Esophagus squamous epithelium (tissue), 5 donors: Measurements from ENCODE around the gene MAT1A. TPM values are rescaled to one million over a fixed set of nuclear protein-coding genes. Genes with fewer than 3 reads are reported as not detected.

Experiments used
- DNase-seq: peaks from one replicate; lab custom pipeline; 2025; lab: John Stamatoyannopoulos, UW
- H3K27ac ChIP-seq, 4 donors: fragments of 200-600 bp; sonication (generic); one replicate each; pipeline ENCODE4 v1.5.1; 2016 to 2019; ENCODE audit warnings: mild to moderate bottlenecking in 1 of 4
- H3K27me3 ChIP-seq, 4 donors: fragments of 200-600 bp; sonication (generic); 1 replicate in 3 of 4; 2 replicates in 1 of 4; pipeline versions ENCODE4 v1.5.1 to v1.6.0; 2017 to 2021; ENCODE audit warnings: antibody characterized with exemption in 1 of 4
- H3K36me3 ChIP-seq, 3 donors: fragments of 200-600 bp; sonication (generic); one replicate each; pipeline ENCODE4 v1.5.1; 2016 to 2019
- H3K4me1 ChIP-seq, 3 donors: fragments of 200-600 bp; sonication (generic); one replicate each; pipeline ENCODE4 v1.5.1; 2017 to 2019
- H3K4me3 ChIP-seq, 4 donors: fragments of 200-600 bp; sonication (generic); 1 replicate in 3 of 4; 2 replicates in 1 of 4; pipeline ENCODE4 v1.5.1; 2016 to 2019; ENCODE audit warnings: mild to moderate bottlenecking in 2 of 4, moderate library complexity in 1 of 4
- H3K9me3 ChIP-seq, 3 donors: fragments of 200-600 bp; sonication (generic); one replicate each; pipeline ENCODE4 v1.5.1; 2016 to 2019
- POLR2A ChIP-seq, 4 donors: fragments of 450-650 bp; IDR thresholded peaks; one replicate each; pipeline ENCODE4 v1.6.1; 2017; ENCODE audit warnings: antibody characterized with exemption in 4 of 4, mild to moderate bottlenecking in 4 of 4, moderate library complexity in 3 of 4
- WGBS, 2 donors: methylation state at CpG; one replicate each; pipeline ENCODE4 v1.1.5; 2018; 5-methylcytosine and 5-hydroxymethylcytosine counted together
- intact Hi-C: fragments of 100-400 bp; cut with DNase I; formaldehyde crosslinking; loops from one replicate; pipeline ENCODE4 v1.15.0; 2022
- total RNA-seq, 4 donors: library from RNA; depleted of rRNA; stranded (reverse); fragments of >200 nt; gene quantifications; one replicate each; pipeline ENCODE4 v1.1.0, GENCODE V29; 2016
- TF ChIP-seq, protein P1 (sequence below), 6 experiments: fragments of 450-650 bp in 4 of 6; fragments of 200-600 bp in 2 of 6; sonication (generic) in 2 of 6; IDR thresholded peaks; one replicate each; pipeline ENCODE4 v1.5.1; 2016 to 2019; ENCODE audit warnings: antibody characterized with exemption in 6 of 6, mild to moderate bottlenecking in 4 of 6, moderate library complexity in 4 of 6
- donor health status: DM: yes; HTN: yes; CAD: no.

Gene MAT1A
- total RNA-seq, 4 donors from 2014 or later, result 0.09 to 2.3 (median 0.55) TPM

DNA sequence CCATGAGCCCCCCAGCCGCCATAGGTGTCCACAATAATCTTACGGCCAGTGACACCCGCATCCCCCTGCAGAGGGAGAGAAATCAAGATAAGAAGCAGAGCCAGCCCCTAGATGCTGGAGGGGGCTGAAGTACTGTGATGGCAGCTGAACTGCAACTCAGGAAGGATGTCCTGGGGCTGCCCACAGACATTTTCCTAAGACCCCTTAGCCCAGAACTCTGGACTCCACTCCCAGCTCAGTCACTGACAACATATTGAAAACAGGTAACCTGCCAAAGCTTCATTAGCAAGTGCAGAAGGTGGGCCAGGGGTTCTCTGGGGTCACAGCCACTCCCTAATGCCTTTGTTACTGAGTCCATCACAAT is 14.3 kb downstream of the MAT1A start:
- Histone ChIP-seq H3K9me3 (no peaks in the 10 kb centered on the region), H3K4me3 (no peak overlapping the region), H3K36me3 (no peaks in the 10 kb centered on the region), H3K27me3 (no peaks in the 10 kb centered on the region), H3K4me1 (no peaks in the 10 kb centered on the region), H3K27ac (no peak overlapping the region)
- DNase-seq, result no peak
- WGBS, 2 donors, result 85% methylated on average over 2 of the region's 3 CpGs; no CpG with 5 or more reads in 1 of the 2 donors
- TF ChIP-seq, protein P1, sequence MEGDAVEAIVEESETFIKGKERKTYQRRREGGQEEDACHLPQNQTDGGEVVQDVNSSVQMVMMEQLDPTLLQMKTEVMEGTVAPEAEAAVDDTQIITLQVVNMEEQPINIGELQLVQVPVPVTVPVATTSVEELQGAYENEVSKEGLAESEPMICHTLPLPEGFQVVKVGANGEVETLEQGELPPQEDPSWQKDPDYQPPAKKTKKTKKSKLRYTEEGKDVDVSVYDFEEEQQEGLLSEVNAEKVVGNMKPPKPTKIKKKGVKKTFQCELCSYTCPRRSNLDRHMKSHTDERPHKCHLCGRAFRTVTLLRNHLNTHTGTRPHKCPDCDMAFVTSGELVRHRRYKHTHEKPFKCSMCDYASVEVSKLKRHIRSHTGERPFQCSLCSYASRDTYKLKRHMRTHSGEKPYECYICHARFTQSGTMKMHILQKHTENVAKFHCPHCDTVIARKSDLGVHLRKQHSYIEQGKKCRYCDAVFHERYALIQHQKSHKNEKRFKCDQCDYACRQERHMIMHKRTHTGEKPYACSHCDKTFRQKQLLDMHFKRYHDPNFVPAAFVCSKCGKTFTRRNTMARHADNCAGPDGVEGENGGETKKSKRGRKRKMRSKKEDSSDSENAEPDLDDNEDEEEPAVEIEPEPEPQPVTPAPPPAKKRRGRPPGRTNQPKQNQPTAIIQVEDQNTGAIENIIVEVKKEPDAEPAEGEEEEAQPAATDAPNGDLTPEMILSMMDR (IDR thresholded peaks at IDR 0.05), result no peak
- TF ChIP-seq POLR2A (IDR thresholded peaks at IDR 0.05), result no peak
- intact Hi-C loops, result no loop called here

DNA sequence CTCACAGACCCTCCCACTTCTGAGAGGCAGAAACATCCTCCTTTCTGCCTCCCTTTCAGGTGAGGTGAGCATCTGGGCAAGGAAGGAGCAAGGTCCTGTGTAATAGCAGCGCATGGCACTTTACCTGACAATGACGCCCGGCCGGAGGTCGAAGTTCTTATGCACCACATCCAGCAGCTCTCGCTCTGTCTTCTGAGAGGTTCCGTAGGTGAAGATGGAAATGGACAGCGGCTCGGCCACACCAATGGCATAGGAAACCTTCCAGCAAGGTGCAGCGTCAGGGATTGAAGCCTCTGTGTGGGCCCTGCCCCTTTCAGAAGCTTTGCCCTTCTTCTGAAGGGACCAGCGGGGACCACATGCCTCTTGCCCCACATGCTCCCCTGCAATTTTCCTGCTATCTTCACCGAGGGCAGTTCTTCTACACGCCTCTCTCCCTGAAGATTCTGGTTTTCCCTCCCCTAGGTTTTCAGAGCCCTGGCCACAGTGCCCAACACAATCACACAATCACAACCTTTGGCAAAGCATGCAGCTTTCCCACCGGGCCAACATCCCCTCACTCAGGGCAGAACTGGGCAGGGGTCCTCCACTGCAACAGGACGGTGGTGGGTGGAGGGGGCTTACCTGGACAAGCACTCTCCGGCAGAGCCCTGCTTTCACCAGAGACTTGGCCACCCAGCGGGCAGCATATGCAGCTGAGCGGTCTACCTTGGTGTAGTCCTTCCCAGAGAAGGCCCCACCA is 14.9 kb downstream of the MAT1A start:
- intact Hi-C loops, result no loop called here
- no peak overlapping the region for H3K4me3 ChIP-seq
- 81 to 96% methylated on average over 6 to 16 of the region's 18 CpGs for WGBS, 2 donors
- no peaks in the 10 kb centered on the region for H3K27me3 ChIP-seq
- no peak for DNase-seq
- H3K36me3 ChIP-seq, result no peaks in the 10 kb centered on the region
- H3K4me1 ChIP-seq, result no peaks in the 10 kb centered on the region
- TF ChIP-seq POLR2A (IDR thresholded peaks at IDR 0.05), result no peak
- TF ChIP-seq, protein P1 (IDR thresholded peaks at IDR 0.05), result no peak
- H3K27ac ChIP-seq, result no peak overlapping the region
- H3K9me3 ChIP-seq, result no peaks in the 10 kb centered on the region

DNA sequence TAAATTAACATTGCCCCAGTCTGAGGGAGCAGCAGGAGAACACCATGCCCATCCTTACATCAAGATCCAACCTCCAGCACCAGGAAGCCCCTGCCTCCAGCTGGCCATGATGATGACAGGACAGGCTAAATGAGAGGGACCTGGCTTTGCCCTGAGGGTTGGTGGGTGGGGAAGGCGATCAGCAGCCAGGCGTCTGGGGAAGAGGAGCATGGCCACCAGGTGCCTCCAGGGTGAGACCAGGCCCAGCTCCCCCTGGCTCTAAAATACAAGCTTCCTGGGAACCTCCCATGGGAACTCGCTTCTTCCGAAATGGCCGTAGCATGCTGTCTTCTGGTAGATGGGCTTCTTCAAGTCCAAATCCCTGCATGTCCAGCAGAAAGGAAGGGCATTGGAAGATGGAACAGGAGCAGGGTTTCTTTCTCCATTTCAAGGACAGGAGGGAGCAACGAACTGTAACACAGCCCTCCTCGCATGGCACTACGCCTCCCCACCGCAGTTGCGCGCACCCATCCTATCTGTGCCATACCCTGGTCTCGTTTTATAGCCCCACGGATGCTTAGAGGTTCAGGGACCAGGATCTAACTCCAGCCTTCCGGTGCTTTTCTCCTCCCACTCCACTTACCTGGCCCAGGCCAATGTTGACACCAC is 15.8 kb downstream of the MAT1A start:
- no peak overlapping the region for H3K27ac ChIP-seq
- H3K4me3 ChIP-seq, result no peak overlapping the region
- DNase-seq, result no peak
- no peaks in the 10 kb centered on the region for H3K27me3 ChIP-seq
- no peaks in the 10 kb centered on the region for H3K4me1 ChIP-seq
- H3K36me3 ChIP-seq, result no peaks in the 10 kb centered on the region
- WGBS, 2 donors, result 84 to 89% methylated on average over 12 of the region's 14 CpGs
- TF ChIP-seq POLR2A (IDR thresholded peaks at IDR 0.05), result no peak
- TF ChIP-seq, protein P1 (IDR thresholded peaks at IDR 0.05), result no peak
- no peaks in the 10 kb centered on the region for H3K9me3 ChIP-seq
- intact Hi-C loops, result no loop called here

DNA sequence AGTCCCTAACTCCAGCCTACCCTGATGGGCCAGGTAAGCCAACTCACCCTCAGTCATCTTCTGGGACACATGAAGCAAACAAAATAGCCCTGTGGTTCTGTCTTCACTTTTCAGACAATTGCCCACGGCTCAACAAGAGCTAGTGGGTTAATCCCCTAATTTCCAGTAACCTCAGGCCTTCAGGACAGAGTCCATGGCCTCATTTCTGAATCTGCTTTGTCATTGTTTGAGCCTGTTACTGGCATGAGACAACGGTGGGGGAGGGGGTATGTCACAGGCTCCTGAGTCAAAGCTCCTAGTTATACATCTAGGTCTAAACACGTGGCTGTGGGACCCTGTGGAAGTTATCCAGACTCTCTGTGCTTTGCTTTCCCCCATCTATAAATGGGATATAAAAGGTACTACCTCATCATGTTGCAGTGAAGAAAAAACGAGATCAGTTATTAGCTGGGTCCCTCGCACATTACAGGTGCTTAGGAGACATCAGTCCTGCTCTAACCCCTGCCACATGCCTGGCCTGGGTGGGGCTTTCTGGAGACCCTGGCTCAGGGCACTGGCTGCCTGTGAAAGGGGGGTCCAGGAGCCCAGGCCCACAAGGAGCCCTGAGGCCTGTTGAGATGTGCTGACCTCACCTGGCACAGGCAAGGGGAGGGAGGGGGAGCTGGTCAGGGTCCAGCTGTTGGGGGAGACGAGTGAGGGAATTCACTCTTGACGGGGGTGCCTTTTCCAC is 16.5 kb downstream of the MAT1A start:
- Histone ChIP-seq H3K27me3 (no peaks in the 10 kb centered on the region), H3K27ac (no peak overlapping the region), H3K4me3 (no peak overlapping the region), H3K9me3 (no peaks in the 10 kb centered on the region), H3K4me1 (no peaks in the 10 kb centered on the region), H3K36me3 (no peaks in the 10 kb centered on the region)
- TF ChIP-seq, protein P1 (IDR thresholded peaks at IDR 0.05), result no peak
- TF ChIP-seq POLR2A (IDR thresholded peaks at IDR 0.05), result no peak
- no peak for DNase-seq
- 49 to 55% methylated on average over 5 to 6 of the region's 7 CpGs for WGBS, 2 donors
- intact Hi-C loops, result no loop called here

DNA sequence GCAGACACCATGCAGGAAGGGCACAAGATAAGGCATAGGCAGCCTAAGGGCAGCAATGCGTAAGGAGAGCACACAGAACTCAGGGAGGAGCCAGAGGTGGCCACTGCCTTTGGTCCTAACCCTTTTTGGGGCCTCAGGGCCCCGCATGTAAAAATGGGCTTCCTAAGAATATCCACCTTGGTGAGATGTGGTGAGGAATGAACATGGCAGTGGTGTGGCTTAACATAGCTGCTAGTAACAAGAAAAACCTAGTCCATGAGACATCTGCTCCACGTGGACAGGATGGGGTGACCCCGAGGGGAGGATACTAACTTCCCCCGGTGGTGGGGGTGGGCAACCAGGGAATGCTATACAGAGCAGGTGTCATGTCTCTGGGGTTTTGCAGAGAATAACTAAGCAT is 18.0 kb downstream of the MAT1A start:
- no peaks in the 10 kb centered on the region for H3K27me3 ChIP-seq
- no peaks in the 10 kb centered on the region for H3K4me1 ChIP-seq
- TF ChIP-seq POLR2A (IDR thresholded peaks at IDR 0.05), result no peak
- TF ChIP-seq, protein P1 (IDR thresholded peaks at IDR 0.05), result no peak
- no peaks in the 10 kb centered on the region for H3K36me3 ChIP-seq
- DNase-seq, result no peak
- no peaks in the 10 kb centered on the region for H3K9me3 ChIP-seq
- no peak overlapping the region for H3K4me3 ChIP-seq
- 29 to 83% methylated on average over 3 to 5 of the region's 5 CpGs for WGBS, 2 donors
- intact Hi-C loops, result no loop called here
- no peak overlapping the region for H3K27ac ChIP-seq
